CD4-positive, alpha-beta T cell treated with Interleukin-4 for 1 hour (primary cell): ENCODE measurements around the gene TAOK3.
A peak's percentile ranks its signal among the peaks of the same experiment; 100 is the strongest.
"Not testable (repeated sequence)": the region's sequence is repeated elsewhere in the genome, so short reads cannot be mapped to it uniquely, and the experiment has no call there.

Experiments
- DNase-seq, 2 donors: peaks; one replicate each; pipeline ENCODE4 v3.0.0-alpha.2; 2020 to 2022

TAOK3 gene

GRCh38 chr12:118372541-118373495 lies at the start of gene TAOK3:
TSS of gene TAOK3 (minus strand) at chr12:118372907. CDS start at chr12:118255567, 117,340 bp downstream.
- peak; percentile 99 for DNase-seq

- no peak for DNase-seq
Observed at GRCh38 chr12:118420673-118421072, 48.0 kb upstream of the TAOK3 start.

- DNase-seq = no peak
Observed at GRCh38 chr12:118418385-118419057, 45.8 kb upstream of the TAOK3 start.

DNA sequence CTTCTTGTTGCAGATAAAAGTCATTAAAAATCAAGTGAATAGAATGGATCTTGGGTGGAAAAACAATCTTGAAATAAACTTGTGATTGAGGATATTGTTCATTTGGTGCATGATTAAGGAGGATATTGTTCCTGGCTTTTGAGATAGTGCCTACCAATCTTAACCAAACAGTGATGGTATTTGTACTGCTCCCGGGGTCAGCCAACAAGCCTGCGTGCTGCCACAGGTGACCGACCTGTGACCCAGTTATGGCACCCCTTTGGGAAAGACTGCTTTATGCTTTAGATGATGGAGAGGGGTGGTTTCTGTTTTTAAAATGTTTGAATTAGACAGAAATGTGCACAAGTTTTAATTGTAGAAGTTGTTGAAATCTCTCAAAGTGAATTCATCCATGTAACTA lies 45.2 kb upstream of the TAOK3 start:
- no peak for DNase-seq

- DNase-seq = no peak
Observed at GRCh38 chr12:118409834-118410233, 37.1 kb upstream of the TAOK3 start.

GRCh38 chr12:118408241-118408640 lies 35.5 kb upstream of the TAOK3 start:
- DNase-seq = not testable (repeated sequence)

- peak; percentile 17 to 50 for DNase-seq
Observed at GRCh38 chr12:118404876-118405521, 32.3 kb upstream of the TAOK3 start.

DNA sequence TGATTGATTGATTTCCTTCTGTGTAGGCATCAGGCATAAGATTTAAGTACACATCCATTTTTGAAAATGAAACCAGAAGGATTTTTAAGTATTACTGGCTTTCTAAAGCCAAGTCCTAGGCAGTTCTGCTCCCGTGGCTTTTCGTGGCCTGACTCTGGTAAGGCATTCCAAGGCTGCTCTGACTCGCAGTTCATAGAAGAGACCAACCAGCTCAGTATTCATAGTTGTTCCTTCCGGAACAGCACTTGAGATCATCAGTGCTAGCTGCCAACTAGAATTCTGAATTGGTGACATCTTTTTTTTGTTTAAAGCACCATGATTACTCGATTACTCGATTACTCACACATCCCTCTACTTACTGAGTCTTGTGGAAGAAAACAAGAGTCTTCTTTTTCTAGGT lies 29.5 kb upstream of the TAOK3 start:
- DNase-seq = no peak

- DNase-seq = no peak
Observed at GRCh38 chr12:118398940-118399339, 26.2 kb upstream of the TAOK3 start.

DNA sequence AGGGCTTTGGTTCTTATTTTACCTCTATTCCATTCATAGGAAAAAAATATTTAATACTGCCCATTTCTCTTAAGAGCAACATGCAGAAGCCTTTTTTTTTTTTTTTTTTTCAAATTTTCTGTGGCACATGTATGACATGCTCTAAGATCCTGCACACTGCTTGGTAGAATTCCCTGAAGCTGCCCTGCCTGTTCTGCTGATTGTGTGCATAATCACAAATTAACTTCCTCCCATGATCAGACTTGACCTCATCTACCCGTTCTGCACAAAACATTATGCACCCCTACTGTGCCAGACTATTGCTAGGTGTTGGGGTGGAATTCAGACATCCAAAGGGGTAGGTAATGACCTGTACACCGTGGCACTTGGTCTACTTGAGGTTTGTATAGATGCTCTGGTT lies 25.8 kb upstream of the TAOK3 start:
- no peak for DNase-seq

GRCh38 chr12:118397708-118398440 lies 25.2 kb upstream of the TAOK3 start:
- no peak for DNase-seq

DNA sequence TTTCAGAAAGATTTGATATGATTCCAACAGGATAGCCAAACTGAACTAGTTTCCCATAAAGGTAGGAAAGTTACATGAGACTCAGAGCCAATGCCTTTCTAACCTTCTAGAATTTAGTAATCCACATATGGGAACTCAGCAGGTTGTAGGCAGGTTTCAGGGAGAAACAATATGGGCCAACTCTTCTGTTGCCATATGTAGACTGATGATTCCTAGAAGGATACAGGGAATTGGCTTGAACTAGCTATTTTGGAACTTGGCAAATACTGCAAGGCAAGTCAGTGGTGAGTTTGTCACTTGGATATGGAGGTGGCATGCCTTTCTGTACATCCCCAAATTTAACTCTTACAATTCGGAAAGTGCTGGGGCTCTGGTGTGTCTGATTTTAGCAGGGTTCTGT lies 19.1 kb upstream of the TAOK3 start:
- DNase-seq = no peak

GRCh38 chr12:118391424-118391823 lies 18.7 kb upstream of the TAOK3 start:
- DNase-seq = no peak

DNA sequence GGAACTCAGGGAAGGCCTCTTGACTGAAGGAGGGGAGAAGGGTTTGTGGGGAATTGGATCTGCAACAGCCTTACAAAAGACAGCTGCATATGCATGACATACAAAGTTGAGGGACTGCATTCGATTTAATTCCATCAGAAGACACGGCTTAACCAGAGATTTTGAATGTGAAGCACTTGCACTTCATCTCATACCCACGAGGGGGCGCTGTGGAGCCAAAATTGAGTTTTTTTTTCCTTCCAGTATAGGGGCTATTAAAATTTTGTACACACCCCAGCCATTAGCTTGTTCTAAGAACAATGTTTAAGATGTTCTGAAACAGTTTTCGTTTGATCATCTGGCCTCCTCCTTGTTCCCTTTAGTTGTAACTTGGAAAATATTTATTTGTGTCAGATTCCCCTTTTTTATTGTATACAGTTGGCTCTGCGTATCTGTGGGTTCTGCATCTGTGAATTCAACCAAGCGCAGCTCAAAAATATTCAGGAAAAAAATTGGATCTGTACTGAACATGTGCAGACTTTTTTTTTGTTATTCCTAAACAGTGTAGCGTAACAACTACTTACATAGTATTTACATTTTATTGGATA lies 5.3 kb upstream of the TAOK3 start:
- peak; percentile 78 to 83 for DNase-seq

DNA sequence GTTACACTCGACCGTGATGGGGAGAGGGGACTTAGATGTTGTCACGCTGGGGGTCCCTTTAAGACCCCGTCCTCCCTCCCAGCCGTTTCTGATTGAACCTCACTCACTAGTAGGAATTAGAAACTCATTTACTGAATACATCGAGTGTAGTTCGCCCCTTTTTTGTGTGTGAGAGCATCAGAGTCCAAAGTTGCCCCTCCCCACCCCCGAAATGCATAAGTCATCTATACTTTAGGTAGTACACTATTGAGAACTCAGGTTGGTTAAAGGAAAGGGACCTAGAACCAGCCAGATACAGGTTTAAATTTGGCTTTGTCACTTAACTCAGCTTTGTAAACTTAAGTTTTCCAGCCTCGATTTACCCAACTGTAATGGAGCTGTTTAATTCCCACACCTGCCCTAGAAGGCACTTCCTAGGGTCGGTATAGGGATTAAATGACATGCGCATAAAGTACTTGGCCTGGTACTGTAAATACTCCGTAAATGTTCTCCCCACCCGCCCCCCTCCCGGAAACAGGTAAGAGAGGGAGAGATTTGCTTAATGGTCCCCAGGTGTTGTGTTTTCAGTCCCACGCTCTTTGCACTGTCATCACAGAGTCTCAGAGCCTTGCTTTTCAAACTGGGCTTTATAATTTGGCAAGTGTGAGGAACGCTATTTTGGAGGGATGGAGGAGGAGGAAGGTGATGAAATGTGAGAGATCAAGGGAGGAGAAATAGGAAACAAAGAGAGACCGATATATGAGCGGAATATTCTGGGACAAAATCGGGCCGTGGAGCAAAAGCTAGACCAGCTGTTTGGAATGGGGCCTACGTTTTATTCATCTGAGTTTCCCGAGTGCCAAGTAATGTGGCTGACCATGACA lies 4.5 kb upstream of the TAOK3 start:
- DNase-seq = peak in 1 of 2 donors; percentile 21

GRCh38 chr12:118376089-118377020 lies 3.6 kb upstream of the TAOK3 start, which contains the start of gene SUDS3:
TSS of gene SUDS3 (plus strand) at chr12:118376555. CDS start at chr12:118376692, 137 bp downstream.
- DNase-seq = peak; percentile 90 to 94

DNA sequence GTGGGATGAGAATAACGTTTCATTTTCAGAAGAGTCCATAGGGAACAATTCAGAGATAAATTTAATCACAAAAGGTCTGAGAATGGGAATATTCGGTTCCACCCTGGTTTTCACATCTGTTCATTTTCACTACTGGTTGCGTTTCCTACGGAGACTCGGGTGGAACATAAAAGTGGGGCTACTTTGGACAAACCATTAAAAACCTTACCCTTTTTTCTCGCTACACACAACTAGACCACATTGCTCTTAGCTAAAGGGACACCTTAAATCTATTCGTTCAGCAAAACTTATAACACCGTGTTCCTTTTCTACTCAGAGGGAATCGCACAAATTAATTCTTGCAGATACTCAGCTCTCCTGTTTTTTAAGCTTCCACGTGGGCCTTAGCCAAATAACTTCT lies 2.6 kb upstream of the TAOK3 start:
- DNase-seq = no peak

- DNase-seq = no peak
Observed at GRCh38 chr12:118374909-118375308, 2.2 kb upstream of the TAOK3 start.

DNA sequence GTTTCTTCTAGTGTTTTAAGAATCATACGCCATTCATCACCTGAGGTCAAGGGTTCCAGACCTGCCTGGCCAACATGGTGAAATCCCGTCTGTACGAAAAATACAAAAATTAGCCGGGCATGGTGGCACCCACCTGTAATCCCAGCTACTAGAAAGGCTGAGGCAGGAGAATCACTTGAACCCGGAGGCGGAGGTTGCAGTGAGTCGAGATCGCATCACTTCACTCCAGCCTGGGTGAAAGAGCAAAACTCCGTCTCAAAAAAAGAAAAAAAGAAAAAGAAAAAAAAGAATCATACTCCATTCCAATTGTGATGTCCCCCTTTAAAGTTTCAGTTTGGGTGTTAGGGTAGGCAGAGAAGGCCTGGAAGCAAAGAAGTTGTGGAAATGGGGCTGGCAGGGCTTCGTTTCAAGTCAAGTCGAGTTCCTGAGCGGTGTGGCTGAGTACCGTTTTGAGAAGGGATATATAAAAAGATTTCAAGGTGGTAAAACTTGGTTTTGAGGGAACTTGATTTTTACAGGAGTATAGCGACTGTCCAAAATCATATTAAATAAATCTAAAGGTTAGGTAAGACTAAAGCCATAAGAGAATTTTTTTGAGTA lies 1.5 kb upstream of the TAOK3 start:
- DNase-seq = no peak

- DNase-seq = no peak
Observed at GRCh38 chr12:118373616-118374015, 909 bp upstream of the TAOK3 start.
